ENCODE data around the gene SERTAD3. TPM values are rescaled to one million over a fixed set of nuclear protein-coding genes. Genes with fewer than 3 reads are reported as not detected.

Gene SERTAD3
- total RNA-seq, 1 experiment from 2014 or later: 30.9 TPM

GRCh38 chr19:40393894-40394815 lies 50.0 kb downstream of the SERTAD3 start:
- Mint-ChIP-seq H3K27ac (no peak overlapping the region; a peak in 2 of 7 replicates), H3K9me3 (no peaks in the 10 kb centered on the region), H3K27me3 (ENCODE audit: low read depth) (peaks cover 11% of the 10 kb centered on the region), H3K4me1 (peaks cover 11 to 19% of the 10 kb centered on the region in 2 experiments), H3K36me3 (ENCODE audit: insufficient read depth in 1 of 3, low read depth in 3 of 3) (no peaks in the 10 kb centered on the region; a peak in 1 of 7 replicates), H3K4me3 (no peak overlapping the region)
- H3K14ac ChIP-seq (ENCODE audit: insufficient read depth, low read length): no peak overlapping the region
- H3K4me2 ChIP-seq (ENCODE audit: insufficient read depth, insufficient read length, low read length): no peak overlapping the region
- H2BK12ac ChIP-seq (ENCODE audit: insufficient read length, low read depth, low read length): no peak overlapping the region
- no peaks in the 10 kb centered on the region; the same call in 1 of the 2 replicates for H3K27me3 ChIP-seq (ENCODE audit: insufficient read depth, low read length)
- no peak overlapping the region for H3K27ac ChIP-seq (ENCODE audit: insufficient read length, low read depth, low read length)
- H3K9ac ChIP-seq (ENCODE audit: extremely low read depth, insufficient read length, low read length): no peak overlapping the region
- DNase-seq: no peak
- no peaks in the 10 kb centered on the region for H4K20me1 ChIP-seq (ENCODE audit: control insufficient read depth, insufficient read depth, insufficient read length)
- no peak overlapping the region for H2AFZ ChIP-seq (ENCODE audit: low read length)
- no peaks in the 10 kb centered on the region for H3K4me1 ChIP-seq (ENCODE audit: insufficient read depth, low read length)
- no peak overlapping the region for H3K18ac ChIP-seq (ENCODE audit: insufficient read length, low read depth, low read length)
- no peak overlapping the region for H2BK120ac ChIP-seq (ENCODE audit: low read depth, low read length, poor library complexity, severe bottlenecking)
- TF ChIP-seq CTCF (conservative IDR thresholded peaks at IDR 0.05): no peak
- no peak overlapping the region for H3T11ph ChIP-seq (ENCODE audit: low read length)
- no CpG with 5 or more reads among the region's 41 CpGs for WGBS (ENCODE audit: extremely low coverage, insufficient read length, low lambda C conversion rate)
- H3K56ac ChIP-seq (ENCODE audit: insufficient read length, low read depth, low read length): no peak overlapping the region
- H4K91ac ChIP-seq (ENCODE audit: insufficient read length, low read depth, low read length): no peak overlapping the region
- H4K5ac ChIP-seq (ENCODE audit: insufficient read length, low read depth, low read length): no peak overlapping the region
- no peak overlapping the region for H4K8ac ChIP-seq (replicated peaks; ENCODE audit: insufficient read length, low read depth, low read length)
- no peaks in the 10 kb centered on the region for H3K79me2 ChIP-seq (ENCODE audit: insufficient read depth, low read length)
- no peak overlapping the region for H3K23ac ChIP-seq (ENCODE audit: insufficient read length, low read depth, low read length)
- H2BK5ac ChIP-seq (ENCODE audit: insufficient read length, low read length): no peak overlapping the region
- H3K4ac ChIP-seq (ENCODE audit: low read depth, low read length): no peak overlapping the region
- no peak overlapping the region for H2AK5ac ChIP-seq (ENCODE audit: insufficient read length, low read length)
- H2BK15ac ChIP-seq (ENCODE audit: low read depth, low read length): no peak overlapping the region
- no peaks in the 10 kb centered on the region for H3K79me1 ChIP-seq (ENCODE audit: insufficient read depth, low read depth, low read length, poor library complexity, severe bottlenecking)
- no peak overlapping the region for H2BK20ac ChIP-seq (ENCODE audit: low read depth, low read length, poor library complexity, severe bottlenecking)
- no peaks in the 10 kb centered on the region for H3K9me3 ChIP-seq (ENCODE audit: control insufficient read depth, low read depth, low read length)
- peaks cover 5% of the 10 kb centered on the region for H3K23me2 ChIP-seq (ENCODE audit: insufficient read length, low read depth, low read length, poor library complexity, severe bottlenecking)
